Measurements from ENCODE around the gene NABP1.

The NABP1 gene

DNA sequence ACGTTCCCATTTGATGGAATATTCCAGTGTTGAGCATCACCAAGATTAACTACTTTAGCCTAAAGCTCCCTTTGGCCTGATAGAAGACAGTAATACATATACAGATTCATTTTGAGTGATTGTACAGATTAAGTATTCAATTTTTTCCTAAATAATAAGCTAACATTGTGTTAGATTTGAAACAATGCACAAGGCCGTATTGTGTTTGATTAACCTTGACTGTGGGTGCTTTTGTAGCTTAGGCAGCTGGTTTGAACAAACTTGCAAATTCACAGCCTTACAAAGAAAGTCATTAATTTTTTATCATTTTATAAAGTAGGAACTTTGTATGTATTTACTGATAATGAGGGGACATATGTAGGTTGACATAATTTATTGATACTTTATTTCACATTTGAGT is 29.6 kb downstream of the NABP1 start:
- no peak for DNase-seq (ENCODE audit: low read depth, low spot score)

DNA sequence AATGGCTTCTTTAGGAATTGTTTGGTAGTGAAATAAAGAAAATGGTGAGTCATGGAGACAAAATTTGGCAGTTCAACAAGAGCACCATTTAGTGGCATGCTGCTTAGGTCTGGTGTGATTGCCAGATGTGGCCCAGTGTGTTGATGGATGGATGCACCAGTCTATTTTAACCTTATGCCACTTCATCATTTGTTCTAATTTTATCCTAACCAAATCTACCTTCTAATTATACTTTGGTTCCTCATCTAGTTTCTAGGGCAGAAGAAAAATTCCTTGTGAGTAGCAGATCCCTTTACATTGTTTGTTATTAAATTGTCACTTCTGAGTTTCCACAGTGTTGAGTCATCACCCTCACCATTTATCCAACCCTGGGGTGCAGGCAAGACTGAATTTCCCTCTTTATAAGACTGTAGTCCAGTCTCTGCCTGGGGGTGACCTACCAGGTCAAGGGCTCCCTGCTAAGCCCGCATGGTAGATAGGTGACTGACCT is 32.5 kb downstream of the NABP1 start:
- DNase-seq (ENCODE audit: low read depth, low spot score), result no peak

DNA sequence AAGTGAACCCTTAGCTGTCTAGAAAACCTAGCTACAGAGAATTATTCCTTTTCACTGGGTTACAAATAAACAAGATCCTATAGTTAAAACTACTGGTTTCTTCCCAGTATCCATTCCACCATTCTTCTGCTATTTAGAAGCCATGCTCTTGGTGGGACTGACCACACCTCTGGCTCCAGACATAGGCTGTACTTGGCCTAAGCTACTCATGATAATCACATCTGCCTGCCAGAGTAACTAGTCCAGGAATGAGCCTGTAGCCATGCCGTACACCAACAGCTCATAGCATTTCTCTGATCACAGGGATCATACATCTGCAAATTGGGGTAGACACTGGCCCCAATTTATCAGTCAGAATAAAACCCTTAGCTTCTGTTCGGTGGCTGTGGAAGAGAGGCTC is 33.7 kb downstream of the NABP1 start:
- DNase-seq (ENCODE audit: low read depth, low spot score), result no peak

DNA sequence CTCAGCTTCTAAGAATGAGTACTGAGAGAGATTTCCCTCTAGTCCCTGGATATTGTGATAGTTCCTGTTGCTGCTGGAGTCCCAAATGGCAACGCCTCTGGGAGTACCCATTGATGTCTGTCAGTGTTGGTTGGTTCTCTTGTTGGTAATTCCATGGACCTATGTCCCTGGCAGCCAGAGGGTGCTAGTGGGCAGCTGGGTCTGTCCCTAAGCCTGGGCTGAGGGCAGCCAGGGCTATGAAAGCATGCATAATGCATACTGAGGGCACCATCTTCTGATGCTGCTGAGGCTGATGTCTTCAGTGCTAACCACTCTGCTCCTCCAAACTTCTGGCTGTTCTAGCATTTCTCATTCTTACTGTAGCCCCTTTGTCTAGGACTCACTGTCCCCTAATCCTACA is 35.9 kb downstream of the NABP1 start:
- no peak for DNase-seq (ENCODE audit: low read depth, low spot score)

DNA sequence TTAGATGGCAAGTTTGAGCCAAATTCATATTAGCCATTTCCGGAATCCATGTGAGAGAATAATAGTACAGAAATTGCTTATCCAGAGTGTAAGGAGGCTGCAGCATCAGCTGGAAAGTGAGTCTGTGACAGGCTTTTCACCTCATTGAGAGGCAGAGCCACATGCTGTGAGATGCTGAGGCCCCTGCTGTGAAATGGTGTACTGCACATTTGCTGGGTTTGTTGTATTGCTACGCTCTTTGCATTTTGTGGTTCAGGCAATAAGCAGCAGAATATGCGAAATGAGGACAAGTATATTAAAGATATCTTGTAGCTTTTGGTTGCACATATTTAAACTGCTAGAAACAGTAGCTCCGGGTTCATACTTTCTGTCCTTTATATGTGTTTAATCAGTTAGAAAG is 37.0 kb downstream of the NABP1 start:
- DNase-seq (ENCODE audit: low read depth, low spot score), result no peak

DNA sequence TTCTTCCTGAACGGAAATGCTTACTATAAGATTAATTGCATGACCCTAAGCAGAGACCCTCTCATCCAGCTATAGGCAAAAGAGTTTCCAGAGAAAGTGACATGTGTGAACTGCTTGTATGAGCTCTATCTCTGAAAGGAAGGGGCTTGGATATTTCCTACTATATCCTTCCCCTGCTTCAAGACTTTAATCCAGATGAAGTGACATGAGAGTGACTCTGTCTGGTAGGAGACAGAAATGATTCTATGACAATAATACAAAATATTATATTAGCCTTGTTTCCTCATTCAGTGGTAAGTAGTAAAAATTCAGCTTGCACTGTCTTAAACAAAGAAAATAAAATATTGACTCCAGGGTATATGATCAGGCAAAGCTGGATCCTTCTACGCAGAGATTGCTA is 37.5 kb downstream of the NABP1 start:
- no peak for DNase-seq (ENCODE audit: low read depth, low spot score)

DNA sequence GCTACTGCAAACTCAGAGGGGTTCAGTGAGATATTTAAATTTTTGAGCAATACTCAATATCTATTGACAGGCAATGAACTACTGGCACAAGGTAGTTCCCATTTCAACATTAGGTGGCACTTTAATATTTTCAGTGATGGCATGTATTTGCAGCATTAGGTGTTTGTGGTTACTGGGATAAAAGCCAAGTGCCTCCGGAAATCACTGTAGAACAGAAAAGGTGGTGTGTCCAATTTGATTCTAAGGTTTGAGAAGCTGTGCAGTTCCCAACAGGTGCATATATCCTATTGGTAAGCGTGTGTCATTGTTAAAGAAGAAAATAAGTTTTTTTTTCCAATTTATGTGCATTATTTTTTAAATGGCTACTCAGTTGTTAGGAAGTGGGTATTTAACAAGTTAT is 41.3 kb downstream of the NABP1 start:
- DNase-seq (ENCODE audit: low read depth, low spot score), result no peak

DNA sequence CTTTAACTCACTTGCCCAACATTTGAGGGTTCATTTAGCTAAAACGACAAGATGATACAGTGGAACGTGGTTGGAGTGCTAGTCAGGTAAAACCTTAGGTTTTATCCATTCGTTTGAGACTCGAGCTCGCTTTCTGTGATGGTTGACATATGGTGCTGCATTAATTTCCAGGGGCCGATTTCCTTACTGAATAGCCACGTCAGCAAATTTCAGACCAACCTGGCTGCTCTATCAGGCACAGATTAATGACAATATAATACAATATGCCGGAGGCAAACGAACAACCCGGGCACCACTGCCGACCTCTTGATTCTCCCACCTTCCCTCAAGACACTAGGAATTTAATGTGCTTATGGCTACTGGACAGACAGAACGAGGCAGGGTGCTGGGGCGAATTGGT is 42.0 kb downstream of the NABP1 start:
- no peak for DNase-seq (ENCODE audit: low read depth, low spot score)

DNA sequence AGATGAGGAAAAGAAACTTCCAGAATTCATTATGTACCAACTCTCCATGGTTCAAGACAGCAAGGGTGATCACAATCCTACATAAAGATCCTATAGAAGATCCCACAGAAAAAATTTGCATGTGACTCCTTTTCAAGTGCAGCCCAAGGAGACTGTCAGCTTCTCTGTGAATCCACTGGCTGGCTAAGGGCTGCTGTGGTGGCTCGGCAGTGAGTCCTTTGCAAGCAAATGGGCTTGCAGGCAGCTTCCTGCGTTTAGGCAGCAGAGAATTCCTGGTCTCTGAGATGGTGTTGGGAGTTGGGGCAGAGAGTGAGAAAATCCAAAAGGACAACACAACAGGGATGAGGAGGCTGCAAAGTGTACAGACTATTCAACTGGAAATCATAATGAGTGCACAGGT is 43.4 kb downstream of the NABP1 start:
- no peak for DNase-seq (ENCODE audit: low read depth, low spot score)

DNA sequence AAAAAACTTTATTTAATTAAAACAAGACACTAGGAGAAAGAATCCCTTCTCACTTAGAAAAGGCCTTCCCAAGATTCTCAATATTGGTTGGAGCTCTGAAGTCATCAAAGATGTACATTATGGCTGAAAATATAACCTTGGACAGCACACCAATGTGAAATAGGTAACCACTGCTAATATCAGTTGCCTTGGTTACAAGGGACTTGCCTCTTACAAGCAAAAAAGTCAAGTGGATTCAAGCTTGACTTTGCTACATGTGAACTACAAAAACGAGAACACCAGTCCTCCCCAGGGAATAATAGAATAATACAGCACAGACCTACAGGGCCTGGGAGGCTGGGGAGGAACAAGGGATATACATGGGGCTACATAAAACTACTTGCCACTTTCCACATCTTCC is 46.1 kb downstream of the NABP1 start:
- no peak for DNase-seq (ENCODE audit: low read depth, low spot score)

DNA sequence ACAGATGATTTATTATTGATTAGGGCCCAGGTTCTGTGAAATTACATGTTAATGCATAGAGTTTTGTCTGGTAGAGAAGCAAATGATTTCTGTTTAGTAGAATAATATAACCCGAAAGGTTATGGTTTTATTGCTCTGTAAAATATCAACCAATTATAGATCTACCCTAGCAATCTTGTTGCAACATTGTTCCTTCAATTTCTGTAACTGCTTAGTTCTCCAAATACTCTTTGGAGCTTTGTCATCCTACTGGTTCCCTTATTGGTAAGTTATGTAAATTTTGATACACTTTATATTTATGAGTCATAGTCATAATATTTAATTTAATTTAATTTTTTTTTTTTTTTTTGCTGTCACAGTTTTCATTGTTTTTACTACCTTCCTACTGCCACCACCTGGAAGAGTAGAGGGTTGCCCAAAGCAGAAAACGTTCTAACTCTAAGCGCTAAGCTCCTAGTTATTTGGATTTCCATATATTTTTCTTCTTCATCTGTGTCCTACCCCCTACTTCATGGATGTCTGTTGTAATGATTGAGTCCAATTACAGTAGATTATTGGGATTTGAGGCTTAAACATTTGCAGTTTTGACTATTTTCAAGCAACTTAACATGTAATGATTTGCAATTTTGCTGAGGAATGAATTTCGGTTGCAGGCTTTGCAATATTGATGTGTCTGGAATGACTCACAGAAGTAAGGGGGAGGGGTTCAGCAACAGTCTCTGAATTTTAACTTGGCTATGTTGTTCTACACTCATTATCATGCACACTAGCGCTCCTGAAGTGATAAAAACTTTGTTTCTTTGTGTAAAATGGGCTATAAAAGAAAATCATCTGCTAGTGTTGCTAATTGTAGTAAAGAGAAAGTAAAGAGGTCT is 51.1 kb downstream of the NABP1 start:
- DNase-seq (ENCODE audit: low read depth, low spot score), result no peak

DNA sequence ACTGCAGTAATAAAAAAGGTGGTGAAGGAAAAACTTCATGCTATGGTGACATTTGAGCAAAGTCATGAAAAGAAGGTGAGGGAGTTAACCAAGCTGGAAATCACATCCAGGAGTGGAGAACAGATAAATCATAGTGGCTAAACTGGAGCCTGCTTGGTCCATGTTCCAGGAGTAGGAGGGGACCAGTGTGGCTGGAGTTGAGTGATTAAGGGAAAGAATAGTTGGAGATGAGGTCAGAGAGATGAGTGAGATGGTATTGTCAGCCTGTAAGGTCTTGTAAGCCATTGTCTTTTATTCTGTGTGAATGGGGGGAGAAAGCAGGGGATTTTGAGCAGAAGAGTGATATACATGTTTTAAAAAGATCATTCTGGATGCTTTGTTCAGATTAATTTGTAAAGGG is 52.3 kb downstream of the NABP1 start:
- no peak for DNase-seq (ENCODE audit: low read depth, low spot score)
